GM18508 (cell line): ENCODE data around the gene ID2.
"Not testable (repeated sequence)": the region's sequence is repeated elsewhere in the genome, so short reads cannot be mapped to it uniquely, and the experiment has no call there.

ENCODE experiments used
- ATAC-seq: cut with Tn5 transposase; IDR thresholded peaks from one replicate; pipeline ENCODE4 v1.9.1; 2021; ENCODE audit warnings: moderate number of reproducible peaks; ENCODE audit not compliant: insufficient read depth, unreplicated experiment

ID2 gene

GRCh38 chr2:8725838-8726237 lies 44.0 kb downstream of the ID2 start:
- ATAC-seq = no peak

- ATAC-seq = no peak
These were observed 46.6 kb downstream of the ID2 start for GRCh38 chr2:8728305-8729015.

GRCh38 chr2:8729101-8729500 lies 47.2 kb downstream of the ID2 start:
- ATAC-seq = not testable (repeated sequence)

- no peak for ATAC-seq
These were observed 48.1 kb downstream of the ID2 start for GRCh38 chr2:8729939-8730338.

GRCh38 chr2:8732601-8733000 lies 50.7 kb downstream of the ID2 start:
- no peak for ATAC-seq
